ENCODE results near the gene CHST12.

DNA sequence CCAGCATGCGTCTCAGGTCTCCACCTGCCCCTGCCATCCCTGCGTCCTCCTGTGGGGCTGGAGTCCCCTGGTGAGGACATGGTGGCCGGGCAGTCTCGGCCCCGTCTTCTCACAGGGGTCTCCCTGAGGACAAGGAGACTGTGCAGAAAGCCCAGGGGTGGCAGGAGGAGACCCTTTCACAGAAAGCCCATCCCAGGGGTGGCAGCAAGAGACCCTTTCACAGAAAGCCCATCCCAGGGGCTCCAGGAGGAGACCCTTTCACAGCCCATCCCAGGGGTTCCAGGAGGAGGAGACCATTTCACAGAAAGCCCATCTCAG, 14.8 kb upstream of the CHST12 start:
- TF ChIP-seq, protein P1, sequence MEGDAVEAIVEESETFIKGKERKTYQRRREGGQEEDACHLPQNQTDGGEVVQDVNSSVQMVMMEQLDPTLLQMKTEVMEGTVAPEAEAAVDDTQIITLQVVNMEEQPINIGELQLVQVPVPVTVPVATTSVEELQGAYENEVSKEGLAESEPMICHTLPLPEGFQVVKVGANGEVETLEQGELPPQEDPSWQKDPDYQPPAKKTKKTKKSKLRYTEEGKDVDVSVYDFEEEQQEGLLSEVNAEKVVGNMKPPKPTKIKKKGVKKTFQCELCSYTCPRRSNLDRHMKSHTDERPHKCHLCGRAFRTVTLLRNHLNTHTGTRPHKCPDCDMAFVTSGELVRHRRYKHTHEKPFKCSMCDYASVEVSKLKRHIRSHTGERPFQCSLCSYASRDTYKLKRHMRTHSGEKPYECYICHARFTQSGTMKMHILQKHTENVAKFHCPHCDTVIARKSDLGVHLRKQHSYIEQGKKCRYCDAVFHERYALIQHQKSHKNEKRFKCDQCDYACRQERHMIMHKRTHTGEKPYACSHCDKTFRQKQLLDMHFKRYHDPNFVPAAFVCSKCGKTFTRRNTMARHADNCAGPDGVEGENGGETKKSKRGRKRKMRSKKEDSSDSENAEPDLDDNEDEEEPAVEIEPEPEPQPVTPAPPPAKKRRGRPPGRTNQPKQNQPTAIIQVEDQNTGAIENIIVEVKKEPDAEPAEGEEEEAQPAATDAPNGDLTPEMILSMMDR (conservative IDR thresholded peaks at IDR 0.05; ENCODE audit: low read depth, low read length), result no peak
- TF ChIP-seq EZH2 (IDR thresholded peaks at IDR 0.05; ENCODE audit: low read length, unreplicated experiment), result no peak
